Measurements from ENCODE around the gene COBL. TPM values are rescaled to one million over a fixed set of nuclear protein-coding genes. Genes with fewer than 3 reads are reported as not detected.

The COBL gene
- total RNA-seq, 1 donor, result not detected

DNA sequence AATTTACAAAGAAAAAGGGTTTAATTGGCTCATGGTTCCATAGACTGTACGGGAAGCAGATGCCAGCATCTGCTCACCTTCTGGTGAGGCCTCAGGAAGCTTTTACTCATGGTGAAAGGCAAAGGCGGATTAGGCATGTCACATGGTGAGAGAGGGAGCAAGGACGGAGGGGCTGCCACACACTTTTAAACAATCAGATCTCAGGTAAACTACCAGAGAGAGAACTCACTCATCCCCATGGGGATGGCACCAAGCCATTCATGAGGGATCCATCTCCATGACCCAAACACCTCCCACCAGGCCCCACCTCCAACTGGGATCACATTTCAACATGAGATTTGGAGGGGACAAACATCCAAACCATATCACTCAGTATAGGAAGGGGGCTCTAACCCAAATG lies 183.9 kb downstream of the COBL start:
- TF ChIP-seq, protein P1, sequence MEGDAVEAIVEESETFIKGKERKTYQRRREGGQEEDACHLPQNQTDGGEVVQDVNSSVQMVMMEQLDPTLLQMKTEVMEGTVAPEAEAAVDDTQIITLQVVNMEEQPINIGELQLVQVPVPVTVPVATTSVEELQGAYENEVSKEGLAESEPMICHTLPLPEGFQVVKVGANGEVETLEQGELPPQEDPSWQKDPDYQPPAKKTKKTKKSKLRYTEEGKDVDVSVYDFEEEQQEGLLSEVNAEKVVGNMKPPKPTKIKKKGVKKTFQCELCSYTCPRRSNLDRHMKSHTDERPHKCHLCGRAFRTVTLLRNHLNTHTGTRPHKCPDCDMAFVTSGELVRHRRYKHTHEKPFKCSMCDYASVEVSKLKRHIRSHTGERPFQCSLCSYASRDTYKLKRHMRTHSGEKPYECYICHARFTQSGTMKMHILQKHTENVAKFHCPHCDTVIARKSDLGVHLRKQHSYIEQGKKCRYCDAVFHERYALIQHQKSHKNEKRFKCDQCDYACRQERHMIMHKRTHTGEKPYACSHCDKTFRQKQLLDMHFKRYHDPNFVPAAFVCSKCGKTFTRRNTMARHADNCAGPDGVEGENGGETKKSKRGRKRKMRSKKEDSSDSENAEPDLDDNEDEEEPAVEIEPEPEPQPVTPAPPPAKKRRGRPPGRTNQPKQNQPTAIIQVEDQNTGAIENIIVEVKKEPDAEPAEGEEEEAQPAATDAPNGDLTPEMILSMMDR (IDR thresholded peaks at IDR 0.05; ENCODE audit: insufficient read depth, low read length), result no peak
- no peak overlapping the region for H3K4me3 ChIP-seq (ENCODE audit: low read depth, low read length)
- DNase-seq (ENCODE audit: low read depth), result no peak

DNA sequence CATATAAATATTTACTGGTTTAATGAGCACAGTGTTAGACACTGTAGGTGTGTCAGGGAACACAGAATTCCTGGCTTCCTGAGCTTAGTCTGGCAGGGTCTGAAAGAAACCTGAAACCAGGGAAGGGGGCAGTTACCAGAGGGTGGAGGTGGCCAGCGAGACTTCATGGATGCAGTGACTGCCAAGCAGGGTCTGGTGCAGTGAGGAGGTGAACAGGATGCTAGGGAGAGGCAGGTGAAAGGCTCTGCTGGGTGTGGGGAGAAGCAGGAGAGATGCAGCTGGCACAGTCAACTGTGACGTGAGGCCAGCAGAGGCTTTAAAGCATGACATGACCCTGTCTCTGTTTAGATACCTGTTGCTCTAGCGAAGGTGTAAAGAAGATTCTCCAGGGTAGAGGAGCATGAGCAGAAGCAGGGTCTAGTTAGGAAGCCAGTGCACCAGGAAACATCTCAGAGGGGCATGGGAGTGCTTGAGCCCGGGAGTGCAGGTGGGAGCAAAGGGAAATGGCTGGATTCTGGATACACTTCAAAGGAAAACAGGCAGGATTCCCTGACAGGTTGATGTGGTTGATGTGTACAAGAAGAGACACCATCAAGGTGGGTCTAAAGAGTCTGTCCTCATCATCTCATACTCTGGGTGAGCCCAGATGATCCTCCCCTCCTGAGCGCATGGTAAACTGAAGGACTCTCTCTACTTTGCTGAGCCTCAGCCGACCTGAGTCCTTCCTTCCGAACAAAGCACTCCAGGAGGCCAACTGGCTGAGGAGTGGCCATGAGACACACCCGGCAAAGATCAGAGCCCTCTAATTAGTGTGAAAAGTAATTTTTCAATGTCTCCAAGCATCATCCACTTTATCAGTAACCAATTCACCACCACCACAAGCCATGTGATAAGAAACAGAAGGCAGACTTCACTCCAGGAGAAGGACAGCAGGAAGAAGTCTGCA lies 186.8 kb downstream of the COBL start:
- DNase-seq (ENCODE audit: low read depth), result no peak
- no peak overlapping the region for H3K4me3 ChIP-seq (ENCODE audit: low read depth, low read length)
- TF ChIP-seq, protein P1 (IDR thresholded peaks at IDR 0.05; ENCODE audit: insufficient read depth, low read length), result no peak

DNA sequence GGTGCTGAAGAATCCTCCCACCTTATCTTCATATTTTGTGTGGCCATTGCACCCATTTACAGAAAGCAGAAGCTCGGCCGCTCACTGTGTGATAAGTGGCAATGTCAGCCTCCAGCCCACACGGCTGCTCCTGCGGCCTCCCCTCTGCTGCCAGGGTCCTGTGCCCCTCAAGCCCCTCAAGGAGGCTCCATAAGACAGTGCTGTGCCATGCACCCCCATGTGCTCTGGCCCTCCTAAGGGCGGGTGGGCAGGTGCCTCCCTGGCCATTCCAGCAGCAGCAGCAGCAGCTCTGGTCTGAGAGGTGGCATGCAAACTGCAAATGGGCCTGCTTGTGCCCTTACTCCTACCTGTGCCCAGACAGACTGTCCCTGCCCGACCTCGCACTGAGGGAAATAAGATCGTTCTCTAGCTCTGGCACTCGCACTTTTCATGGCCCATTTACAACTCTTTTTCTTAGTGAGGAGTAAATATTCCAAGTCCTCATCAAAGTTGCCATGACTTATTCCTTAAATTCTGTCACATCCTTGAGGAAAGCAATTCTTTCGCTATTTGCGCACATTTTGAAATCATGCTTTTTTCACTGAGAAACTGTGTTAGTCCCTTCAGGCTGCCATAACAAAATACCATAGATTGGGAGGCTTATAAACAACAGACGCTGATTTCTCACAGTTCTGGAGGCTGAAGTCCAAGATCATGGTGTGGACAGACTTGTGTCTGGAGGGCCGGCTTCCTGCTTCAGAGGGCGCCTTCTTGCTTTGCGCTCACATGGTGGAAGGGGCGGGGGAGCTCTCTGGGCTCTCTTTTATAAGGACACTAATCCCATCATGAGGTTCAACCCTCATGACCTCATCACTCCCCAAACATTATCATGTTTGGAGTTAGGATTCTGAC lies 187.8 kb downstream of the COBL start:
- TF ChIP-seq, protein P1 (IDR thresholded peaks at IDR 0.05; ENCODE audit: insufficient read depth, low read length), result no peak
- H3K4me3 ChIP-seq (ENCODE audit: low read depth, low read length), result no peak overlapping the region
- no peak for DNase-seq (ENCODE audit: low read depth)

DNA sequence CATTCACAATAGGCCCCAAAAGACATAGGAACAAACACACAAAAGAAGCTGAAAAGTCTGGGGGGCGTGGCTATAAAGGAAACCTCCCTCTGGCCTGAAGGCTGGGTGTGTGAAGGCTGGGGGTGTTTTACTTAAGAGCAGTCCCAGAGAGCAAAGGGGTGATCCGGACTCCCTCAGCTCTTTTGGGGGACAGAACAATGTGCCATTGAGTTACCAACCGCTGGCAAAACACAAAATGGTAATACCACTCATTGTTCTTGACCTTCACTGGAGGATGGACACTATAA lies 189.0 kb downstream of the COBL start:
- no peak overlapping the region for H3K4me3 ChIP-seq (ENCODE audit: low read depth, low read length)
- TF ChIP-seq, protein P1 (IDR thresholded peaks at IDR 0.05; ENCODE audit: insufficient read depth, low read length), result no peak
- DNase-seq (ENCODE audit: low read depth), result no peak

GRCh38 chr7:51126813-51127617 lies 189.6 kb downstream of the COBL start:
- TF ChIP-seq, protein P1 (IDR thresholded peaks at IDR 0.05; ENCODE audit: insufficient read depth, low read length), result no peak
- DNase-seq (ENCODE audit: low read depth), result no peak
- H3K4me3 ChIP-seq (ENCODE audit: low read depth, low read length), result no peak overlapping the region

DNA sequence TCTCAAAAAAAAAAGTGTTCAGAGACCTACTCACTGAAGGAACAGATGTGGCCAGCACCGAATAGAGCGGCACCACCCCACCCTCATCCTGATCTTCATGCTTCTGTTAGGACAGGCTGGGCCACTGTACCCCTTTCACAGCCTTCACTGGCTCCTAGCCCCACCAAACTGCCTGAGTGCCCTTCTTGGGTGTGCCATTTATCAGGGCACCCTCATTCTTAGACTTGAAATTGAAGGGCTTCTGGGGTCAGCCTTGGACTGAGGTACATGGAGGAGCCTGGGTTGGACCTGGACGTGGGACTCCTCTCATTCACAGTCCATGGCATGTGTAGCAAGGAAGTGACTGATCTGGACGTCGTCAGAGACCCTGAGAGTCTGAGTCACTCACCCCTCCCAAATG lies 190.3 kb downstream of the COBL start:
- no peak overlapping the region for H3K4me3 ChIP-seq (ENCODE audit: low read depth, low read length)
- DNase-seq (ENCODE audit: low read depth), result no peak
- TF ChIP-seq, protein P1 (IDR thresholded peaks at IDR 0.05; ENCODE audit: insufficient read depth, low read length), result no peak
